ENCODE data around the gene KIF13A. TPM values are rescaled to one million over a fixed set of nuclear protein-coding genes. Genes with fewer than 3 reads are reported as not detected.

The KIF13A gene
- total and polyA plus RNA-seq, 9 of the 15 experiments (the other 6 are each of a cell fraction or from before 2014, with no cell fraction given), result 3.6 to 44.3 (median 29.7) TPM

DNA sequence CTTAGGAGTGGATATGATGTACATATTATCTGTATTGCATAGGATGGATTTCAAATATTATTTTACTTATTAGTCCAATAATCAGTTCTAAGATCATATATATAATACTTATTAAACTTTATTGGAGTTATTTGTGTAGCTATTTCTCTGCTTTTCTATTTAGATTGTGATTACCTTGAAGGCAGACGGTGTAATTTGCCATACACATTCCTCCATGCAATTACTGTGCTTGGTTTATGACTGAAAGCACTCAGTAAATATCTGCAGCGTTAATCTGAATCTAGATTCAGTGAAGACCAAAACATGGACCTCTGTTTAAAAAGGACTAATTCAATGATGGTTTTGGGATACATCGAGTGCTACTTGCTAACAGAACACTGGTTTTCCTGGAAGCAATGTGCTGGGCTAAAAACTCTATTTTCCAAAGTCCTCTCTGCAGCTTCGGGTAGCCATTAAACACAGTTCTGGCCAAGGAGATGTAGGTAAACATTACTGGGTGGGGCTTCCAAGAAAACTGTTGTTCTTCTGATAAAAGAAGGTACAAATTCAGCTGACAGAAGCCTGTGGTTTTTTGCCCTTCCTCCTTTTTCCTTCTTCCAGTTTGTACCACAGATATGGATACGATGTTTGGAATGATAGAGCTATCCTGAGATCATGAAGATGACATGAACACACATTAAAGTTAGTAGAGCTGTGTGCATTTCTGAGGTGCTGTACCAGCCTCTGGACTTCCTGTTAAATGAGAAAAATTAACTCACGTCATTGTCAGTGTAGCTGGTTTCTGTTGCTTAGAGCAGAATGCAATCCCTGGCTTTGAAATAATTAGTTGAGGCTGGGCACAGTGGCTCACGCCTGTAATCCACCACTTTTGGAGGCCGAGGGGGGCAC lies 144.3 kb downstream of the KIF13A start (continued):
- TF ChIP-seq, protein P1, sequence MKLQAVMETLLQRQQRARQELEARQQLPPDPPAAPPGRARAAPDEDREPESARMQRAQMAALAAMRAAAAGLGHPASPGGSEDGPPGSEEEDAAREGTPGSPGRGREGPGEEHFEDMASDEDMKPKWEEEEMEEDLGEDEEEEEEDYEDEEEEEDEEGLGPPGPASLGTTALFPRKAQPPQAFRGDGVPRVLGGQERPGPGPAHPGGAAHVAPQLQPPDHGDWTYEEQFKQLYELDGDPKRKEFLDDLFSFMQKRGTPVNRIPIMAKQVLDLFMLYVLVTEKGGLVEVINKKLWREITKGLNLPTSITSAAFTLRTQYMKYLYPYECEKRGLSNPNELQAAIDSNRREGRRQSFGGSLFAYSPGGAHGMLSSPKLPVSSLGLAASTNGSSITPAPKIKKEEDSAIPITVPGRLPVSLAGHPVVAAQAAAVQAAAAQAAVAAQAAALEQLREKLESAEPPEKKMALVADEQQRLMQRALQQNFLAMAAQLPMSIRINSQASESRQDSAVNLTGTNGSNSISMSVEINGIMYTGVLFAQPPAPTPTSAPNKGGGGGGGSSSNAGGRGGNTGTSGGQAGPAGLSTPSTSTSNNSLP (IDR thresholded peaks at IDR 0.05; ENCODE audit: borderline replicate concordance, low read depth, low read length), result peak; percentile 62; the same call in 1 of the 2 replicates
- TF ChIP-seq ZNF77 (CRISPR knock-in tag; IDR thresholded peaks at IDR 0.05) (no peak), ZNF445 (CRISPR knock-in tag; IDR thresholded peaks at IDR 0.05; ENCODE audit: low read depth) (no peak), POLR2H (tag; IDR thresholded peaks at IDR 0.05; ENCODE audit: low read depth) (peak; percentile 58), DMBX1 (CRISPR knock-in tag; IDR thresholded peaks at IDR 0.05; ENCODE audit: borderline replicate concordance) (0 out of 2 replicates have a peak, but pooled peaks have one; percentile 79), TRIM28 (IDR thresholded peaks at IDR 0.05) (no peak), PML (IDR thresholded peaks at IDR 0.05; ENCODE audit: low read length) (peak; percentile 40; the same call in 1 of the 2 replicates), XRCC4 (IDR thresholded peaks at IDR 0.05; ENCODE audit: extremely low read depth, insufficient read depth, insufficient read length) (no peak), RBBP5 (IDR thresholded peaks at IDR 0.05; ENCODE audit: borderline replicate concordance, insufficient read depth, low read length, poor library complexity, severe bottlenecking) (peak; percentile 66), NCOR1 (IDR thresholded peaks at IDR 0.05) (peak; percentile 77), RFX5 (IDR thresholded peaks at IDR 0.05; ENCODE audit: low read depth, low read length) (no peak), CBX2 (IDR thresholded peaks at IDR 0.05; ENCODE audit: insufficient read depth, low read length, poor library complexity, severe bottlenecking) (no peak), KHSRP (IDR thresholded peaks at IDR 0.05) (no peak), ETV5 (CRISPR knock-in tag; IDR thresholded peaks at IDR 0.05; ENCODE audit: low read depth) (0 out of 2 replicates have a peak, but pooled peaks have one; percentile 64), NCOA2 (IDR thresholded peaks at IDR 0.05; ENCODE audit: partially characterized antibody in 2 of 2) (no peak)
- TF ChIP-seq, protein P2, sequence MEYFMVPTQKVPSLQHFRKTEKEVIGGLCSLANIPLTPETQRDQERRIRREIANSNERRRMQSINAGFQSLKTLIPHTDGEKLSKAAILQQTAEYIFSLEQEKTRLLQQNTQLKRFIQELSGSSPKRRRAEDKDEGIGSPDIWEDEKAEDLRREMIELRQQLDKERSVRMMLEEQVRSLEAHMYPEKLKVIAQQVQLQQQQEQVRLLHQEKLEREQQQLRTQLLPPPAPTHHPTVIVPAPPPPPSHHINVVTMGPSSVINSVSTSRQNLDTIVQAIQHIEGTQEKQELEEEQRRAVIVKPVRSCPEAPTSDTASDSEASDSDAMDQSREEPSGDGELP (CRISPR knock-in tag; IDR thresholded peaks at IDR 0.05; ENCODE audit: borderline replicate concordance), result no peak
- TF ChIP-seq, protein P3, sequence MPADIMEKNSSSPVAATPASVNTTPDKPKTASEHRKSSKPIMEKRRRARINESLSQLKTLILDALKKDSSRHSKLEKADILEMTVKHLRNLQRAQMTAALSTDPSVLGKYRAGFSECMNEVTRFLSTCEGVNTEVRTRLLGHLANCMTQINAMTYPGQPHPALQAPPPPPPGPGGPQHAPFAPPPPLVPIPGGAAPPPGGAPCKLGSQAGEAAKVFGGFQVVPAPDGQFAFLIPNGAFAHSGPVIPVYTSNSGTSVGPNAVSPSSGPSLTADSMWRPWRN (IDR thresholded peaks at IDR 0.05; ENCODE audit: low read depth), result no peak; the same call in 1 of the 2 replicates
- TF ChIP-seq, protein P4, sequence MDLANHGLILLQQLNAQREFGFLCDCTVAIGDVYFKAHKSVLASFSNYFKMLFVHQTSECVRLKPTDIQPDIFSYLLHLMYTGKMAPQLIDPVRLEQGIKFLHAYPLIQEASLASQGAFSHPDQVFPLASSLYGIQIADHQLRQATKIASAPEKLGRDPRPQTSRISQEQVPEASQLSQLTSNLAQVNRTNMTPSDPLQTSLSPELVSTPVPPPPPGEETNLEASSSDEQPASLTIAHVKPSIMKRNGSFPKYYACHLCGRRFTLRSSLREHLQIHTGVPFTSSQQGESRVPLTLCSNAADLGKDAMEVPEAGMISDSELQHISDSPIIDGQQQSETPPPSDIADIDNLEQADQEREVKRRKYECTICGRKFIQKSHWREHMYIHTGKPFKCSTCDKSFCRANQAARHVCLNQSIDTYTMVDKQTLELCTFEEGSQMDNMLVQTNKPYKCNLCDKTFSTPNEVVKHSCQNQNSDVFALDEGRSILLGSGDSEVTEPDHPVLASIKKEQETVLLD (IDR thresholded peaks at IDR 0.05), result peak; percentile 24; the same call in 1 of the 2 replicates
- TF ChIP-seq, protein P5, sequence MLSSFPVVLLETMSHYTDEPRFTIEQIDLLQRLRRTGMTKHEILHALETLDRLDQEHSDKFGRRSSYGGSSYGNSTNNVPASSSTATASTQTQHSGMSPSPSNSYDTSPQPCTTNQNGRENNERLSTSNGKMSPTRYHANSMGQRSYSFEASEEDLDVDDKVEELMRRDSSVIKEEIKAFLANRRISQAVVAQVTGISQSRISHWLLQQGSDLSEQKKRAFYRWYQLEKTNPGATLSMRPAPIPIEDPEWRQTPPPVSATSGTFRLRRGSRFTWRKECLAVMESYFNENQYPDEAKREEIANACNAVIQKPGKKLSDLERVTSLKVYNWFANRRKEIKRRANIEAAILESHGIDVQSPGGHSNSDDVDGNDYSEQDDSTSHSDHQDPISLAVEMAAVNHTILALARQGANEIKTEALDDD (IDR thresholded peaks at IDR 0.05), result no peak
- TF ChIP-seq, protein P6, sequence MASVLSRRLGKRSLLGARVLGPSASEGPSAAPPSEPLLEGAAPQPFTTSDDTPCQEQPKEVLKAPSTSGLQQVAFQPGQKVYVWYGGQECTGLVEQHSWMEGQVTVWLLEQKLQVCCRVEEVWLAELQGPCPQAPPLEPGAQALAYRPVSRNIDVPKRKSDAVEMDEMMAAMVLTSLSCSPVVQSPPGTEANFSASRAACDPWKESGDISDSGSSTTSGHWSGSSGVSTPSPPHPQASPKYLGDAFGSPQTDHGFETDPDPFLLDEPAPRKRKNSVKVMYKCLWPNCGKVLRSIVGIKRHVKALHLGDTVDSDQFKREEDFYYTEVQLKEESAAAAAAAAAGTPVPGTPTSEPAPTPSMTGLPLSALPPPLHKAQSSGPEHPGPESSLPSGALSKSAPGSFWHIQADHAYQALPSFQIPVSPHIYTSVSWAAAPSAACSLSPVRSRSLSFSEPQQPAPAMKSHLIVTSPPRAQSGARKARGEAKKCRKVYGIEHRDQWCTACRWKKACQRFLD (CRISPR knock-in tag; IDR thresholded peaks at IDR 0.05), result no peak
